HEK293 (cell line): ENCODE results near the gene XIRP2.
A peak's percentile ranks its signal among the peaks of the same experiment; 100 is the strongest.

Experiments
- CTCF ChIA-PET: fragments of 350-600 bp; formaldehyde crosslinking; extraction: SDS; loops from one replicate; lab custom pipeline; 2021; ENCODE audit warnings: antibody characterized with exemption; lab: Yijun Ruan, JAX
- POLR2A ChIA-PET: fragments of 300-600 bp; formaldehyde crosslinking; extraction: SDS; loops from one replicate; lab custom pipeline; 2020; ENCODE audit warnings: antibody characterized with exemption, inconsistent platforms; lab: Yijun Ruan, JAX
- H3K27ac ChIP-seq: fragments of 200-500 bp; sonication (Bioruptor generic); 2 replicates; pipeline ENCODE4 v1.5.1; 2014; ENCODE audit warnings: low read depth, low read length, control low read depth, inconsistent platforms; ENCODE audit errors: extremely low read depth
- H3K36me3 ChIP-seq, 2 experiments: fragments of 200-500 bp in 1 of 2; sonication (Bioruptor generic) in 1 of 2; 1 replicate in 1 of 2; 2 replicates in 1 of 2; pipeline ENCODE4 v1.5.1; 2014 to 2017; ENCODE audit warnings: inconsistent platforms in 2 of 2, low read length in 2 of 2; ENCODE audit not compliant: control insufficient read depth in 2 of 2, insufficient read depth in 1 of 2
- H3K4me1 ChIP-seq: fragments of 200-500 bp; sonication (Bioruptor generic); 2 replicates; pipeline ENCODE4 v1.5.1; 2014; ENCODE audit warnings: mild to moderate bottlenecking, low read length, inconsistent platforms; ENCODE audit not compliant: control insufficient read depth, insufficient read depth
- H3K4me3 ChIP-seq: 2 replicates; pipeline ENCODE4 v1.5.1; 2011; ENCODE audit warnings: low read depth, mild to moderate bottlenecking, control low read depth, low read length, moderate library complexity
- H3K9me3 ChIP-seq: fragments of 200-500 bp; sonication (Bioruptor generic); 2 replicates; pipeline ENCODE4 v1.5.1; 2014; ENCODE audit warnings: low read depth, low read length, inconsistent platforms; ENCODE audit not compliant: control insufficient read depth, insufficient read depth
- EGR2 ChIP-seq: fragments of 450-650 bp; formaldehyde crosslinking; IDR thresholded peaks from 2 replicates; pipeline ENCODE4 v1.5.1; 2016; ENCODE audit warnings: low read depth, missing biosample characterization, missing genetic modification characterization
- KLF7 ChIP-seq: fragments of 450-650 bp; formaldehyde crosslinking; IDR thresholded peaks from 2 replicates; pipeline ENCODE4 v1.5.1; 2016; ENCODE audit warnings: missing biosample characterization, missing genetic modification characterization, borderline replicate concordance
- MYNN ChIP-seq: fragments of 450-650 bp; formaldehyde crosslinking; IDR thresholded peaks from 2 replicates; pipeline ENCODE4 v1.5.1; 2016; ENCODE audit warnings: missing biosample characterization, missing genetic modification characterization, borderline replicate concordance
- OSR2 ChIP-seq: fragments of 450-650 bp; formaldehyde crosslinking; IDR thresholded peaks from 2 replicates; pipeline ENCODE4 v1.5.1; 2016; ENCODE audit warnings: missing biosample characterization, missing genetic modification characterization
- PRDM2 ChIP-seq: fragments of 450-650 bp; formaldehyde crosslinking; IDR thresholded peaks from 2 replicates; pipeline ENCODE4 v1.5.1; 2016; ENCODE audit warnings: missing biosample characterization, missing genetic modification characterization, borderline replicate concordance
- PRDM4 ChIP-seq: fragments of 450-650 bp; formaldehyde crosslinking; IDR thresholded peaks from 2 replicates; pipeline ENCODE4 v1.5.1; 2017; ENCODE audit warnings: missing biosample characterization, missing genetic modification characterization
- REPIN1 ChIP-seq: fragments of 450-650 bp; formaldehyde crosslinking; IDR thresholded peaks from 2 replicates; pipeline ENCODE4 v1.5.1; 2017; ENCODE audit warnings: missing biosample characterization, missing genetic modification characterization, low read depth
- REST ChIP-seq: fragments of 450-650 bp; formaldehyde crosslinking; IDR thresholded peaks from 2 replicates; pipeline ENCODE4 v1.5.1; 2016; ENCODE audit warnings: missing biosample characterization, missing genetic modification characterization
- SALL2 ChIP-seq: fragments of 450-650 bp; formaldehyde crosslinking; IDR thresholded peaks from 2 replicates; pipeline ENCODE4 v1.5.0; 2017; ENCODE audit warnings: missing biosample characterization, mild to moderate bottlenecking, missing genetic modification characterization, borderline replicate concordance
- SCRT1 ChIP-seq: fragments of 450-650 bp; formaldehyde crosslinking; IDR thresholded peaks from 2 replicates; pipeline ENCODE4 v1.5.1; 2016; ENCODE audit warnings: missing biosample characterization, missing genetic modification characterization, borderline replicate concordance
- ZFP37 ChIP-seq: fragments of 450-650 bp; formaldehyde crosslinking; IDR thresholded peaks from 2 replicates; pipeline ENCODE4 v1.5.1; 2016; ENCODE audit warnings: missing biosample characterization, missing genetic modification characterization
- ZFP69B ChIP-seq: fragments of 450-650 bp; formaldehyde crosslinking; IDR thresholded peaks from 2 replicates; pipeline ENCODE4 v1.5.1; 2016; ENCODE audit warnings: missing biosample characterization, missing genetic modification characterization
- ZNF112 ChIP-seq: fragments of 450-650 bp; formaldehyde crosslinking; IDR thresholded peaks from 2 replicates; pipeline ENCODE4 v1.5.0; 2017; ENCODE audit warnings: missing biosample characterization, missing genetic modification characterization
- ZNF184 ChIP-seq: fragments of 450-650 bp; IDR thresholded peaks from 2 replicates; pipeline ENCODE4 v1.5.1; 2018; ENCODE audit warnings: missing biosample characterization, mild to moderate bottlenecking, missing genetic modification characterization
- ZNF654 ChIP-seq: fragments of 450-650 bp; formaldehyde crosslinking; IDR thresholded peaks from 2 replicates; pipeline ENCODE4 v1.5.1; 2016; ENCODE audit warnings: low read depth, missing biosample characterization, missing genetic modification characterization
- ZNF768 ChIP-seq: fragments of 450-650 bp; formaldehyde crosslinking; IDR thresholded peaks from 2 replicates; pipeline ENCODE4 v1.5.1; 2018; ENCODE audit warnings: missing biosample characterization, mild to moderate bottlenecking, missing genetic modification characterization
- ZNF777 ChIP-seq: fragments of 450-650 bp; formaldehyde crosslinking; IDR thresholded peaks from 2 replicates; pipeline ENCODE4 v1.5.1; 2017; ENCODE audit warnings: missing biosample characterization, missing genetic modification characterization, borderline replicate concordance

Gene XIRP2

GRCh38 chr2:167209784-167210183, 321.5 kb downstream of the XIRP2 start:
- Histone ChIP-seq H3K4me1 (no peaks in the 10 kb centered on the region), H3K36me3 (no peaks in the 10 kb centered on the region), H3K4me3 (no peak overlapping the region), H3K27ac (no peak overlapping the region), H3K9me3 (no peaks in the 10 kb centered on the region)
- no peak for TF ChIP-seq ZFP37 (tag by site-specific recombination)
- TF ChIP-seq REPIN1: no peak
- no peak for TF ChIP-seq EGR2
- TF ChIP-seq ZNF184: no peak
- TF ChIP-seq OSR2: no peak
- no peak for TF ChIP-seq ZNF768
- no peak for TF ChIP-seq ZFP69B (tag by site-specific recombination)
- no peak for TF ChIP-seq REST (tag by site-specific recombination)
- TF ChIP-seq ZNF777 (tag by site-specific recombination): no peak
- ChIA-PET CTCF (interaction anchor here (0.6 to 1.3 kb wide), 3 partner anchors 79 to 910 kb away, joined by 3 read pairs; no protein-coding TSS in a partner anchor), POLR2A (no interaction called here)

- ChIA-PET POLR2A (no interaction called here), CTCF (interaction anchor here (0.5 to 2.7 kb wide), 20 partner anchors 10 to 907 kb away, joined by 3 to 14 read pairs (median 4); no protein-coding TSS in a partner anchor)
- Histone ChIP-seq H3K4me3 (no peak overlapping the region), H3K36me3 (no peaks in the 10 kb centered on the region), H3K9me3 (no peaks in the 10 kb centered on the region), H3K27ac (no peak overlapping the region)
- TF ChIP-seq SCRT1 (no peak), SALL2 (tag by site-specific recombination) (no peak), PRDM4 (tag by site-specific recombination) (no peak), ZNF112 (no peak), PRDM2 (no peak), MYNN (tag by site-specific recombination) (no peak), ZNF654 (tag by site-specific recombination) (peak; percentile 56), KLF7 (tag by site-specific recombination) (no peak)
- TF ChIP-seq, all 188 proteins: peak for 1
- H3K4me1 ChIP-seq: no peaks in the 10 kb centered on the region
These were observed 323.9 kb downstream of the XIRP2 start for GRCh38 chr2:167212014-167212648.
